SK-N-SH treated with all-trans-retinoic acid at 6 μM for 48 hours (cell line): ENCODE measurements around the gene CD200R1L.
"Not testable (repeated sequence)": the region's sequence is repeated elsewhere in the genome, so short reads cannot be mapped to it uniquely, and the experiment has no call there.

ENCODE experiments used
- ATAC-seq: fragments of 200-7000 bp; cut with Tn5 transposase; 3 replicates; pipeline ENCODE4 v1.9.1; 2020; ENCODE audit warnings: mild to moderate bottlenecking, moderate library complexity
- ARNTL ChIP-seq: fragments of 450-650 bp; formaldehyde crosslinking; IDR thresholded peaks from 2 replicates; pipeline ENCODE4 v1.5.0; 2020; ENCODE audit warnings: low read depth, mild to moderate bottlenecking, moderate library complexity, borderline replicate concordance
- BACH2 ChIP-seq: fragments of 250-450 bp; sonication (Bioruptor Pico); IDR thresholded peaks from 2 replicates; pipeline ENCODE4 v1.9.0; 2021; ENCODE audit warnings: mild to moderate bottlenecking, borderline replicate concordance
- CSDC2 ChIP-seq: fragments of 250-450 bp; sonication (Bioruptor Pico); IDR thresholded peaks from 2 replicates; pipeline ENCODE4 v1.5.0; 2020; ENCODE audit warnings: mild to moderate bottlenecking, moderate library complexity
- ESRRG ChIP-seq: fragments of 250-450 bp; sonication (Bioruptor Pico); IDR thresholded peaks from 2 replicates; pipeline ENCODE4 v1.6.1; 2021; ENCODE audit warnings: mild to moderate bottlenecking
- ISL1 ChIP-seq: fragments of 250-450 bp; sonication (Bioruptor Pico); IDR thresholded peaks from 2 replicates; pipeline ENCODE4 v2.1.2; 2022; ENCODE audit warnings: mild to moderate bottlenecking, moderate library complexity
- OSR1 ChIP-seq: fragments of 250-450 bp; sonication (Bioruptor Pico); IDR thresholded peaks from 2 replicates; pipeline ENCODE4 v1.8.0; 2022; ENCODE audit warnings: moderate library complexity, mild to moderate bottlenecking, inconsistent platforms
- PPARA ChIP-seq: fragments of 250-450 bp; sonication (Bioruptor Pico); IDR thresholded peaks from 2 replicates; pipeline ENCODE4 v1.5.0; 2020; ENCODE audit warnings: mild to moderate bottlenecking, borderline replicate concordance
- RARB ChIP-seq: fragments of 250-450 bp; sonication (Bioruptor Pico); IDR thresholded peaks from 2 replicates; pipeline ENCODE4 v1.8.0; 2021; ENCODE audit warnings: mild to moderate bottlenecking, moderate library complexity
- SNAI2 ChIP-seq: fragments of 250-450 bp; sonication (Bioruptor Pico); IDR thresholded peaks from 2 replicates; pipeline ENCODE4 v1.5.0; 2020; ENCODE audit warnings: mild to moderate bottlenecking, moderate library complexity
- TCF4 ChIP-seq: fragments of 250-450 bp; sonication (Bioruptor Pico); IDR thresholded peaks from 2 replicates; pipeline ENCODE4 v1.8.0; 2021; ENCODE audit warnings: mild to moderate bottlenecking, moderate library complexity, borderline replicate concordance
- TOX ChIP-seq: fragments of 250-450 bp; sonication (Bioruptor Pico); IDR thresholded peaks from 2 replicates; pipeline ENCODE4 v1.8.0; 2021; ENCODE audit warnings: mild to moderate bottlenecking, moderate library complexity, borderline replicate concordance
- ZC3H10 ChIP-seq: fragments of 250-450 bp; sonication (Bioruptor Pico); IDR thresholded peaks from 2 replicates; pipeline ENCODE4 v1.5.1; 2021; ENCODE audit warnings: mild to moderate bottlenecking, moderate library complexity
- ZFP3 ChIP-seq: fragments of 250-450 bp; sonication (Bioruptor Pico); IDR thresholded peaks from 2 replicates; pipeline ENCODE4 v1.5.0; 2020; ENCODE audit warnings: mild to moderate bottlenecking, moderate library complexity
- ZFP30 ChIP-seq: fragments of 450-650 bp; formaldehyde crosslinking; IDR thresholded peaks from 2 replicates; pipeline ENCODE4 v1.5.0; 2022; ENCODE audit warnings: mild to moderate bottlenecking, moderate library complexity
- ZNF565 ChIP-seq: fragments of 450-650 bp; formaldehyde crosslinking; conservative IDR thresholded peaks from 2 replicates; pipeline ENCODE4 v1.5.0; 2020; ENCODE audit warnings: low read depth, mild to moderate bottlenecking, moderate library complexity
- ZNF70 ChIP-seq: fragments of 450-650 bp; formaldehyde crosslinking; IDR thresholded peaks from 2 replicates; pipeline ENCODE4 v1.5.0; 2020; ENCODE audit warnings: mild to moderate bottlenecking, moderate library complexity
- ZNF8 ChIP-seq: fragments of 450-650 bp; formaldehyde crosslinking; IDR thresholded peaks from 2 replicates; pipeline ENCODE4 v1.5.0; 2020; ENCODE audit warnings: mild to moderate bottlenecking, moderate library complexity
- TF ChIP-seq, protein P1 (sequence below): fragments of 250-450 bp; sonication (Bioruptor Pico); IDR thresholded peaks from 2 replicates; pipeline ENCODE4 v1.8.0; 2020; ENCODE audit warnings: mild to moderate bottlenecking, moderate library complexity, borderline replicate concordance
- TF ChIP-seq, protein P2 (sequence below): fragments of 250-450 bp; sonication (Bioruptor Pico); IDR thresholded peaks from 2 replicates; pipeline ENCODE4 v1.5.1; 2021; ENCODE audit warnings: mild to moderate bottlenecking, moderate library complexity
- TF ChIP-seq, protein P3 (sequence below): fragments of 250-450 bp; sonication (Bioruptor Pico); IDR thresholded peaks from 2 replicates; pipeline ENCODE4 v1.5.0; 2020; ENCODE audit warnings: mild to moderate bottlenecking, moderate library complexity
- TF ChIP-seq, protein P4 (sequence below): fragments of 250-450 bp; sonication (Bioruptor Pico); IDR thresholded peaks from 2 replicates; pipeline ENCODE4 v1.8.0; 2021; ENCODE audit warnings: low read depth, mild to moderate bottlenecking, moderate library complexity, borderline replicate concordance

CD200R1L gene

DNA sequence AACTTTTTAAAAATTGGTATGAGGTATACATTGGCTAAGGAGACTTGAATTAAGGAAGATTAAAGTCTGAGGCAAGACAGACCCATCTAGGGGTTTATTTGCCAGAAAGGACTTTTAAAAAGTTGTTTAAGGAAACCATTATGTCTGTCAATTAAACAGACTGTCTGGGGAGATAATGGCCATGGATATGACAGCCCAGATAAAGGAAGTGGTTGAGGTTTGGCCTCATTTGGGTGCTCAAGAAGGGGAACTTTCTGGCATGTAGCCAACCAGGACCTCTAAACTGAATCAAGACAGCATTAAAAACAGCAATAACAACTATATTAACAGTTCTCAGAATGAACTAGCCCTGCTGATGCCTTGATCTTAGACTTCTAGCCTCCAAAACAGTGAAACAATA, 9.9 kb upstream of the CD200R1L start:
- TF ChIP-seq ISL1 (CRISPR knock-in tag) (peak; percentile 37; the same call in 1 of the 2 replicates), ESRRG (CRISPR knock-in tag) (no peak), ARNTL (CRISPR knock-in tag) (no peak), ZNF70 (CRISPR knock-in tag) (no peak), BACH2 (CRISPR knock-in tag) (no peak), ZC3H10 (no peak)
- TF ChIP-seq, protein P1, sequence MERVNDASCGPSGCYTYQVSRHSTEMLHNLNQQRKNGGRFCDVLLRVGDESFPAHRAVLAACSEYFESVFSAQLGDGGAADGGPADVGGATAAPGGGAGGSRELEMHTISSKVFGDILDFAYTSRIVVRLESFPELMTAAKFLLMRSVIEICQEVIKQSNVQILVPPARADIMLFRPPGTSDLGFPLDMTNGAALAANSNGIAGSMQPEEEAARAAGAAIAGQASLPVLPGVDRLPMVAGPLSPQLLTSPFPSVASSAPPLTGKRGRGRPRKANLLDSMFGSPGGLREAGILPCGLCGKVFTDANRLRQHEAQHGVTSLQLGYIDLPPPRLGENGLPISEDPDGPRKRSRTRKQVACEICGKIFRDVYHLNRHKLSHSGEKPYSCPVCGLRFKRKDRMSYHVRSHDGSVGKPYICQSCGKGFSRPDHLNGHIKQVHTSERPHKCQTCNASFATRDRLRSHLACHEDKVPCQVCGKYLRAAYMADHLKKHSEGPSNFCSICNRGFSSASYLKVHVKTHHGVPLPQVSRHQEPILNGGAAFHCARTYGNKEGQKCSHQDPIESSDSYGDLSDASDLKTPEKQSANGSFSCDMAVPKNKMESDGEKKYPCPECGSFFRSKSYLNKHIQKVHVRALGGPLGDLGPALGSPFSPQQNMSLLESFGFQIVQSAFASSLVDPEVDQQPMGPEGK: no peak
- TF ChIP-seq, protein P2, sequence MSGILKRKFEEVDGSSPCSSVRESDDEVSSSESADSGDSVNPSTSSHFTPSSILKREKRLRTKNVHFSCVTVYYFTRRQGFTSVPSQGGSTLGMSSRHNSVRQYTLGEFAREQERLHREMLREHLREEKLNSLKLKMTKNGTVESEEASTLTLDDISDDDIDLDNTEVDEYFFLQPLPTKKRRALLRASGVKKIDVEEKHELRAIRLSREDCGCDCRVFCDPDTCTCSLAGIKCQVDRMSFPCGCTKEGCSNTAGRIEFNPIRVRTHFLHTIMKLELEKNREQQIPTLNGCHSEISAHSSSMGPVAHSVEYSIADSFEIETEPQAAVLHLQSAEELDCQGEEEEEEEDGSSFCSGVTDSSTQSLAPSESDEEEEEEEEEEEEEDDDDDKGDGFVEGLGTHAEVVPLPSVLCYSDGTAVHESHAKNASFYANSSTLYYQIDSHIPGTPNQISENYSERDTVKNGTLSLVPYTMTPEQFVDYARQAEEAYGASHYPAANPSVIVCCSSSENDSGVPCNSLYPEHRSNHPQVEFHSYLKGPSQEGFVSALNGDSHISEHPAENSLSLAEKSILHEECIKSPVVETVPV: no peak
- no peak for ATAC-seq

DNA sequence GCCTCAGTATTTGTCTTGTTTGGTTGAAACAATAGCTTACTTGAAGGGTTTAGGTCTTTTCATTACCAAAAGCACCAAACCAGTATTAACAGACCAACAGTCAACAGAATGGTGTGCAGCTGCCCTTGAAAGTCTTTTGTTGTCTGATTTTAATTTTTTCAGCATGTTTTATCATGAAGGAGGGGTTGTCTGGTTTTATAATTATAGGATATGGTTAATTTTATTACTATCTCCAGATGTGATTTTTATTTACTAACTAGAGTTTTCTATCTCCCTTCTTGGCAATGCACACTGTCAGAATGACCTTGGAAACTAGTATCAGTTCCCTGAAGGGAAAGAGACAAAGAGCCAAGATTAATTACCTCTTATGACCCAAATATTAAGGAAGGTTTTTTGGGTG, 9.2 kb upstream of the CD200R1L start:
- ATAC-seq: no peak; the same call in 2 of the 3 replicates
- TF ChIP-seq ZC3H10 (no peak), TCF4 (CRISPR knock-in tag) (peak; percentile 86; the same call in 1 of the 2 replicates), ZFP3 (no peak)
- TF ChIP-seq, protein P1: no peak

DNA sequence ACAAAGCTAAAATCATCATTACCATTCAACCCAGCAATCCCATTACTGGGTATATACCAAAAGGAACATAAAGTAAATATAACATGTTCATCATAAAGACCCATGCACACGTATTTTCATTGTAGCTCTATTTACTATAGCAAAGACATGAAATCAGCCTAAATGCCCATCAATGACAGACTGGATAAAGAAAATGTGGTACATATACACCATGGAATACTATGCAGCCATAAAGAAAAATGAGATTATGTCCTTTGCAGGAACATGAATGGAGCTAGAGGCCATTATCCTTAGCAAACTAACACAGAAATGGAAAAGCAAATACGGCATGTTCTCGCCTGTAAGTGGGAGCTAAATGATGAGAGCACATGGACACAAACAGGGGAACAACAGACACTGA, 8.4 kb upstream of the CD200R1L start:
- peak; percentile 63; the same call in 1 of the 2 replicates for TF ChIP-seq ZNF8 (CRISPR knock-in tag)
- ATAC-seq: not testable (repeated sequence)

DNA sequence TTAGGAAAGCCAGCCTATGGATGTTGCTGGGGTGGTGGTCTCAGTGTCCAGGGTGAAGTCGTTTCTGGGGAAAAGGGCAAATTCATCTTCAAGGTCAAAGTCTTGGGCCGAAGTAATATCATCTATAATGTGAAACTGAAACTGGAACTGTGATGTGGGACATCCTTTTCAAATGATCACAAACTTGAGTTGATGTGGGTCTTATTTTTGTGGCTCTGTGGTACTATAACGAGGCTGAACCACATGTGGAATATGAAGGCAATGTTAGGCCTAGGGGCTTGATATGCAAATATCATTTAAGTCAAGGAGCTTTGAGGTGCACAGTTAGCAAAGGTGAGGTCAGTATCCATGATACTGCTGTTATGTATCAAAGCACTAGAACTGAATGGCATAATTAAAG, 1.5 kb upstream of the CD200R1L start:
- no peak for ATAC-seq
- TF ChIP-seq RARB (CRISPR knock-in tag) (no peak), OSR1 (no peak), TCF4 (CRISPR knock-in tag) (no peak), ZNF8 (CRISPR knock-in tag) (no peak), PPARA (CRISPR knock-in tag) (no peak), TOX (CRISPR knock-in tag) (no peak), ESRRG (CRISPR knock-in tag) (no peak), ZNF565 (CRISPR knock-in tag) (no peak), ZNF70 (CRISPR knock-in tag) (no peak), ZFP30 (no peak), SNAI2 (no peak), CSDC2 (CRISPR knock-in tag) (no peak), ISL1 (CRISPR knock-in tag) (no peak), BACH2 (CRISPR knock-in tag) (no peak)
- TF ChIP-seq, protein P3, sequence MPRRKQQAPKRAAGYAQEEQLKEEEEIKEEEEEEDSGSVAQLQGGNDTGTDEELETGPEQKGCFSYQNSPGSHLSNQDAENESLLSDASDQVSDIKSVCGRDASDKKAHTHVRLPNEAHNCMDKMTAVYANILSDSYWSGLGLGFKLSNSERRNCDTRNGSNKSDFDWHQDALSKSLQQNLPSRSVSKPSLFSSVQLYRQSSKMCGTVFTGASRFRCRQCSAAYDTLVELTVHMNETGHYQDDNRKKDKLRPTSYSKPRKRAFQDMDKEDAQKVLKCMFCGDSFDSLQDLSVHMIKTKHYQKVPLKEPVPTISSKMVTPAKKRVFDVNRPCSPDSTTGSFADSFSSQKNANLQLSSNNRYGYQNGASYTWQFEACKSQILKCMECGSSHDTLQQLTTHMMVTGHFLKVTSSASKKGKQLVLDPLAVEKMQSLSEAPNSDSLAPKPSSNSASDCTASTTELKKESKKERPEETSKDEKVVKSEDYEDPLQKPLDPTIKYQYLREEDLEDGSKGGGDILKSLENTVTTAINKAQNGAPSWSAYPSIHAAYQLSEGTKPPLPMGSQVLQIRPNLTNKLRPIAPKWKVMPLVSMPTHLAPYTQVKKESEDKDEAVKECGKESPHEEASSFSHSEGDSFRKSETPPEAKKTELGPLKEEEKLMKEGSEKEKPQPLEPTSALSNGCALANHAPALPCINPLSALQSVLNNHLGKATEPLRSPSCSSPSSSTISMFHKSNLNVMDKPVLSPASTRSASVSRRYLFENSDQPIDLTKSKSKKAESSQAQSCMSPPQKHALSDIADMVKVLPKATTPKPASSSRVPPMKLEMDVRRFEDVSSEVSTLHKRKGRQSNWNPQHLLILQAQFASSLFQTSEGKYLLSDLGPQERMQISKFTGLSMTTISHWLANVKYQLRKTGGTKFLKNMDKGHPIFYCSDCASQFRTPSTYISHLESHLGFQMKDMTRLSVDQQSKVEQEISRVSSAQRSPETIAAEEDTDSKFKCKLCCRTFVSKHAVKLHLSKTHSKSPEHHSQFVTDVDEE: no peak
- TF ChIP-seq, protein P1: no peak
- TF ChIP-seq, protein P4, sequence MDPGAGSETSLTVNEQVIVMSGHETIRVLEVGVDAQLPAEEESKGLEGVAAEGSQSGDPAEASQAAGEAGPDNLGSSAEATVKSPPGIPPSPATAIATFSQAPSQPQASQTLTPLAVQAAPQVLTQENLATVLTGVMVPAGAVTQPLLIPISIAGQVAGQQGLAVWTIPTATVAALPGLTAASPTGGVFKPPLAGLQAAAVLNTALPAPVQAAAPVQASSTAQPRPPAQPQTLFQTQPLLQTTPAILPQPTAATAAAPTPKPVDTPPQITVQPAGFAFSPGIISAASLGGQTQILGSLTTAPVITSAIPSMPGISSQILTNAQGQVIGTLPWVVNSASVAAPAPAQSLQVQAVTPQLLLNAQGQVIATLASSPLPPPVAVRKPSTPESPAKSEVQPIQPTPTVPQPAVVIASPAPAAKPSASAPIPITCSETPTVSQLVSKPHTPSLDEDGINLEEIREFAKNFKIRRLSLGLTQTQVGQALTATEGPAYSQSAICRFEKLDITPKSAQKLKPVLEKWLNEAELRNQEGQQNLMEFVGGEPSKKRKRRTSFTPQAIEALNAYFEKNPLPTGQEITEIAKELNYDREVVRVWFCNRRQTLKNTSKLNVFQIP (CRISPR knock-in tag): no peak
- TF ChIP-seq, all 23 proteins: peak for 0
